Activated CD4-positive, alpha-beta memory T cell treated with anti-CD3 and anti-CD28 coated beads, Interleukin-2, amount 10 ng/mL, durations not matched to agents 7 days and 5 days (primary cell): Measurements from ENCODE around the gene CREG2. TPM values are rescaled to one million over a fixed set of nuclear protein-coding genes. Genes with fewer than 3 reads are reported as not detected.
"Not testable (repeated sequence)": the region's sequence is repeated elsewhere in the genome, so short reads cannot be mapped to it uniquely, and the experiment has no call there.

ENCODE experiments used
- CTCF ChIA-PET: fragments of 350-600 bp; sonication (Branson Sonifier 250); formaldehyde crosslinking; loops from one replicate; lab custom pipeline; 2021; ENCODE audit warnings: antibody characterized with exemption, inconsistent platforms; lab: Charles Lee
- POLR2A ChIA-PET: fragments of 350-600 bp; sonication (Branson Sonifier 250); formaldehyde crosslinking; loops from one replicate; lab custom pipeline; 2021; ENCODE audit warnings: antibody characterized with exemption; lab: Charles Lee
- DNase-seq: peaks from one replicate; pipeline ENCODE4 v3.0.0-alpha.2; 2020
- H3K27ac Mint-ChIP-seq: one replicate; pipeline ENCODE4 v1.8.0; 2021; ENCODE audit warnings: mild to moderate bottlenecking, mixed read lengths
- H3K27me3 Mint-ChIP-seq: one replicate; pipeline ENCODE4 v1.8.0; 2021; ENCODE audit warnings: mixed read lengths
- H3K36me3 Mint-ChIP-seq: one replicate; pipeline ENCODE4 v1.8.0; 2021; ENCODE audit warnings: low read depth, mixed read lengths
- H3K4me1 Mint-ChIP-seq: one replicate; pipeline ENCODE4 v1.8.0; 2021; ENCODE audit warnings: mixed read lengths
- H3K4me3 Mint-ChIP-seq: one replicate; pipeline ENCODE4 v1.8.0; 2021; ENCODE audit warnings: mild to moderate bottlenecking, mixed read lengths
- H3K9me3 Mint-ChIP-seq: one replicate; pipeline ENCODE4 v1.8.0; 2021; ENCODE audit warnings: mixed read lengths
- total RNA-seq, 2 experiments: library from RNA; stranded (reverse); gene quantifications; one replicate each; pipeline ENCODE4 v1.2.3, GENCODE V29; 2021

CREG2 gene
- total RNA-seq, 2 experiments from 2014 or later, result 0.65 to 0.98 TPM

DNA sequence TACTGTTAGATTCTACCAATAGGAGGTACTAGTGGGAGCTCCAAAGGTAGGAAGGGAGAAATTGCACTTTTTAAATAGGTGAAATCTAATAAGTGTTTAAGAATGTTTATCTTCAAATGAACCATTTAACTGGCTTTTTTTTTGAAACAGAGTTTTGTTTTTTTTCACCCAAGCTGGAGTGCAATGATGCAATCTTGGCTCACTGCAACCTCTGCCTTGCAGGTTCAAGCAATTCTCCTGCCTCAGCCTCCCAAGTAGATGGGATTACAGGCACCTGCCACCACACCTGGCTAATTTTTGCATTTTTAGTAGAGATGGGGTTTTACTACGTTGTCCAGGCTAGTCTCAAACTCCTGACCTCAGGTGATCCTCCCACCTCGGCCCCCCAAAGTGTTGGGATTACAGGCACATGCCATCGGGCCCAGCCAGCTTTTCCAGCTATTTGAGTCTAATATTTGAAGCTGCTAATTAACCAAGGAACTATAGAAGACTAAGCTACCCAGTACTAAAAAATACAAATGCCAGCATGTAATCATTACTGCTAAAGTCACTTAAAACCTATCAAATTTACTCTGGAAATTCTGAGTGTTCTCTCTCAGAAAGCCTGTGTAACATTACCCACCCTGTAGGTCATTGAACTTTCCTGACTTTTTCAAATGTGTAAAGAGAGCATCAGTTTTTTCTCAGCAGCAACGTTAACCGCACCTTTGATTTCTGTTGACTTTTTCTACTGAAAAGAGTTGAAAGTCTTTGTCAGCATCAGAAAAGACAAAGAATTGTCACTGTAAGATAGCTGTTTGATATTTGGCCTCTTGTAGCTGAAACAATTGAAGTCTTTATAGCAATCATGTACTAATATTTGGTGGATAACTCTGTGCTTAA is 54.2 kb downstream of the CREG2 start:
- H3K4me3 Mint-ChIP-seq, result no peak overlapping the region
- H3K4me1 Mint-ChIP-seq, result peaks cover 10% of the 10 kb centered on the region
- H3K9me3 Mint-ChIP-seq, result no peaks in the 10 kb centered on the region
- ChIA-PET CTCF (interaction anchor here (0.6 to 9.2 kb wide), 5 partner anchors 9 to 770 kb away, joined by 3 to 105 read pairs (median 3); no protein-coding TSS in a partner anchor), POLR2A (interaction anchor here (1.1 to 1.6 kb wide), 4 partner anchors 9 to 29 kb away, joined by 4 to 5 read pairs (median 4); partner anchors contain the start of gene RNF149)
- no peak overlapping the region for H3K27ac Mint-ChIP-seq
- DNase-seq, result no peak
- H3K27me3 Mint-ChIP-seq, result no peaks in the 10 kb centered on the region
- no peaks in the 10 kb centered on the region for H3K36me3 Mint-ChIP-seq

DNA sequence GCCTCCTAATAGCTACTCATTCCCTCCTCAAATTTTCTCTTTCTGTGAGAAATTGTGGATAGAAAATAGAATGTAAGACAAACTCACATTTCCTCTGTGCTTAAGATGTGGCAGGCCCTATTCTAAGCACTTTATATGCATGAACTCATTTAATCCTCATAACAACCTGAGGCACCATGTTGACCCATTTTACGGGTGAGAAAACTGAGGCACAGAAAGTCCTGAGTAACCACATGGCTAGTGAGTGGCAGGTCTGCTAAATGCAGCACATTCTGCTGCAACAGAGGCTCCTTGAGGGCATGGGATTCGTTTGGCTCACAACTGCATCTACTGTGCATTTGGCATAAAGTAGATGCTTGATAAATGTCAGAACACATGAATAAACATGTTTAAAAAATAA is 56.1 kb downstream of the CREG2 start:
- H3K36me3 Mint-ChIP-seq, result no peaks in the 10 kb centered on the region
- H3K27me3 Mint-ChIP-seq, result no peaks in the 10 kb centered on the region
- H3K27ac Mint-ChIP-seq, result no peak overlapping the region
- no peaks in the 10 kb centered on the region for H3K9me3 Mint-ChIP-seq
- ChIA-PET POLR2A (interaction anchor here (1.0 to 6.0 kb wide), 7 partner anchors 9 to 78 kb away, joined by 3 to 122 read pairs (median 31); partner anchors contain the start of genes CNOT11 and RNF149), CTCF (interaction anchor here (1.2 to 9.2 kb wide), 2 partner anchors 11 to 19 kb away, joined by 3 to 105 read pairs; no protein-coding TSS in a partner anchor)
- no peak for DNase-seq
- H3K4me1 Mint-ChIP-seq, result peaks cover 10% of the 10 kb centered on the region
- H3K4me3 Mint-ChIP-seq, result no peak overlapping the region

DNA sequence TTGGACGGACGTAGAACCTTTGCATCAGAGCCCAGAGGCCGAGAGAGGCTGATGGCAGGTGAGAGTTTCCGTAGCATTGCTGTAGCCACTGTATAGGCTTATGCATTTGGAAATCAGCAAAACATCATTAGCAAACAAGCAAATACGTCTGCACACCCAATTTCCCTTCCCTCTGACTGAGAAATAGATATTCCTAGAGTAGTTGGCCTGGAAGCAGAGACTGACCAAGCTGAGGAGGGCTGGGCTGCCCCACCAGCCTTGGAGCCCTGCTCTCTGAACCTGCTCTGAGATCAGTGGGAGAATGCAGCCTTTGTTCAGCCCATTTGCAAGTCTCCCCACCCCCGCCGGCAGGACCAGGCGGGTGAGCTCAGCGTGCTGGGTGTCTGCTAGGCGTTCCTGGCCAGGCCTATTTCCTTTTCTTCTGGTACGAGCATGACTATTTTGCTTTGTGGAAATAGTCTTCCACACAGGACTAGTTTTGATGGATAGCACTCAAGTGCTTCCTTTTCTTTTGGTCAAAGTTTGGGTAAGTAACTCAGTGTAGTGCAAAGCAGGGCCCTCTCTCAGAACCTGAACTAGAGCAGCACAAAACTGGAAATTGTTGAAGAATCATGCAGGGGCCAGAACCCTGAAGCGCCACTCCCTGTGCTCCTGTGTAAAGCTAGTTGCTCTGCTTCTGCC is 56.9 kb downstream of the CREG2 start:
- Mint-ChIP-seq H3K9me3 (no peaks in the 10 kb centered on the region), H3K27ac (no peak overlapping the region)

DNA sequence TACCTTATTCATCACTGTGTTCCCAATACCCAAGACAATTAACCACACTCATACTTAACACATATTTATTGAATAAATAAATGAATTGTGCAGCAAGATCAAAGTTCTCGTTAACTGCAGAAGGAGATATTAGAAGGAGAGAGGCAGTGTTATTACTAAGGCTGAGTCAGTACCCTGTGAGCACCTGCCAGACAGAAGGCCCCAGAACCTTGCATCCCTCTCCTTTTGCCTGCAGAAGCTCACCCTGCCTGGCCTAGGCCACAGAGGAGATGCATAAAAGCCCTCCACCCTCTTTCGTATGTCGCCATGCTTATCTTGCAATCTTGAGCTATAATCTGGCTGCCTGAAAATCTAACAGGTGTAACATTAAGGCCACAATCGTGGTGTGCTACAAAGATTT is 58.3 kb downstream of the CREG2 start:
- Mint-ChIP-seq H3K27me3 (no peaks in the 10 kb centered on the region), H3K4me1 (peaks cover 10% of the 10 kb centered on the region), H3K27ac (no peak overlapping the region), H3K36me3 (no peaks in the 10 kb centered on the region), H3K9me3 (peaks cover 2% of the 10 kb centered on the region), H3K4me3 (peak overlapping the region; percentile 3)
- ChIA-PET POLR2A (interaction anchor here (0.7 to 6.0 kb wide), 14 partner anchors 11 to 499 kb away, joined by 3 to 122 read pairs (median 4); partner anchors contain the start of genes CNOT11, RFX8 and RNF149), CTCF (interaction anchor here (0.8 to 9.2 kb wide), 11 partner anchors 13 to 371 kb away, joined by 3 to 105 read pairs (median 3); partner anchors contain the start of genes CNOT11, CREG2 and RNF149)
- peak; percentile 39 for DNase-seq

More for the DNA sequence above, 56.9 kb downstream of the CREG2 start:
- Mint-ChIP-seq H3K36me3 (no peaks in the 10 kb centered on the region), H3K4me1 (peaks cover 10% of the 10 kb centered on the region), H3K27me3 (no peaks in the 10 kb centered on the region), H3K4me3 (no peak overlapping the region)
- CTCF ChIA-PET, result interaction anchor here (1.2 to 9.2 kb wide), 2 partner anchors 12 to 20 kb away, joined by 3 to 105 read pairs; no protein-coding TSS in a partner anchor
- DNase-seq, result peak; percentile 54
- POLR2A ChIA-PET, result interaction anchor here (0.9 to 6.0 kb wide), 11 partner anchors 10 to 145 kb away, joined by 3 to 122 read pairs (median 5); partner anchors contain the start of genes CNOT11, CREG2, RFX8 and RNF149

DNA sequence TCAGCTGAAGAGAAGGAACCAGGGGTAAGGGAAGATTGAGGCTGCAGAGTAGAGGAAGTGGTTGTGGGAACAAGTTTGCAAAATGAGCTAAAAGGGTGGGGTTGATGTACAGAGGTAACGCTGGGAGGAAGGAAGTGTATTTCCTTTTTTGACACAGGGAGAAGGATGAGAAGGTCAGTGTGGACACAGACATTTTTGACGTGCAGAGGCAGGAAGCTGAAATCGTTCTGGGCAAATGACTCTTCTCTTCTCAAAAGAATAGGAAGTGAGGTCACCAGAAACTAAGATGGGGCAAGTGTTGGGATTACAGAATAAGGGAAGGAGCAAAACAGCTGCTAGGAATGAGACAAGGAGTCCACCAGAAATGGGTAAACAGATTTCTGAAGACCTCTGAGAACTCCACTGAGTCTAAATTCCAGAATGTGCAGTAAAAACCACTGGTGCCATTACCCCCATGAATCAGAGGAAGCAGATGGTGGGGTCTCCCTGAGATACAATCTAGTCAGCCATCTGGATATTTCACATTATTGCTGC is 58.8 kb downstream of the CREG2 start:
- Mint-ChIP-seq H3K4me1 (peaks cover 10% of the 10 kb centered on the region), H3K27ac (no peak overlapping the region), H3K4me3 (no peak overlapping the region), H3K36me3 (no peaks in the 10 kb centered on the region), H3K27me3 (no peaks in the 10 kb centered on the region), H3K9me3 (peaks cover 2% of the 10 kb centered on the region)
- POLR2A ChIA-PET, result interaction anchor here (0.7 to 6.0 kb wide), 15 partner anchors 12 to 500 kb away, joined by 3 to 122 read pairs (median 4); partner anchors contain the start of genes CNOT11, MAP4K4, RFX8 and RNF149
- peak; percentile 69 for DNase-seq
- CTCF ChIA-PET, result interaction anchor here (0.8 to 9.2 kb wide), 10 partner anchors 14 to 372 kb away, joined by 3 to 105 read pairs (median 3); partner anchors contain the start of genes CNOT11, CREG2 and RNF149

DNA sequence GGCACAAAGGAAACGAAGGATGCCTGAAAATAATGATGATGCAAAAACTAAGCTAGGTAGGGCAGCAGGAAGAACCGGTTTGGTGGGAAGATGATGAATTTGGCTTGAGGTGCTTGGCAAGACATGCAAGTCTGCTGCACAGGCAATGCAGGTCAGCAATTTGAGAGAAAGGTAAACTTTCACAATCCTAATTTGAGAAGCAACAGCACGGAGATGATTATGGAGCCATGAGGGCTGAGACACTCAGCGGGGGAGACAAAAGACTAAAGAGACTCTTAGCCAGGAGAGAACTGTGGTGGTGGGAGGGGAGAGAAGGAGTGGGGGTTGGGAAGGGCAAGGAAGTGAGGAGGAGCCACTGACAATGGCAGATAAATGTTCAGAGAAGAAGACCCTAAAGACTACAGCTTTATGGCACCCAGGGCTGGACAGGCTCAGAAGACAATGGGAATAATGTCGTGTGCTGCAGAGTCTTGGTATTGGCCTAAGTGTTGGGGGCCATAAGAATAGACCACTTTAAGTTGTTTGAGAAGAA is 59.4 kb downstream of the CREG2 start:
- Mint-ChIP-seq H3K4me3 (no peak overlapping the region), H3K4me1 (peaks cover 8% of the 10 kb centered on the region), H3K27ac (no peak overlapping the region), H3K36me3 (no peaks in the 10 kb centered on the region), H3K27me3 (no peaks in the 10 kb centered on the region), H3K9me3 (peaks cover 2% of the 10 kb centered on the region)
- ChIA-PET CTCF (interaction anchor here (1.3 to 9.2 kb wide), 5 partner anchors 14 to 82 kb away, joined by 3 to 105 read pairs (median 5); partner anchors contain the start of gene RNF149), POLR2A (interaction anchor here (0.8 to 6.0 kb wide), 12 partner anchors 13 to 391 kb away, joined by 3 to 122 read pairs (median 8); partner anchors contain the start of genes CNOT11, MAP4K4, RFX8 and RNF149)
- DNase-seq, result no peak

DNA sequence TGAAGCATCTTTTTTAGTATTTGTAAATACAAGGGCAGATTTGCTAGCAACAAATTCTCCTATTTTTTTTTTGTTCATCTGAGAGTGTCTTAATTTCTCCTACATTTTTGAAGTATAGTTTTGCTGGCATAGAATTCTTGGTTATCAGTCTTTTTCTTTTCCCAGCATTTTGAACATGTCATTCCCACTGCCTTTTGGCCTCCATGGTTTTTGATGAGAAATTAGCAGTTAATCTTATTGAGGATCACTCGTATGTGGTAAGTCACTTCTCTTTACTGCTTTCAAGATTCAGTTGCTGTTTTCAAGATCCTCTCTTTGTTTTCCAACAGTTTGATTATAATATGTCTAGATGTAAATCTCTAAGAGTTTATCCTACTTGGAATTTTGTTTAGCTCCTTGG is 61.9 kb downstream of the CREG2 start:
- DNase-seq, result no peak
- H3K9me3 Mint-ChIP-seq, result peaks cover 5% of the 10 kb centered on the region
- CTCF ChIA-PET, result no interaction called here
- H3K4me1 Mint-ChIP-seq, result peaks cover under 1% of the 10 kb centered on the region
- POLR2A ChIA-PET, result interaction anchor here (6.0 kb wide), 1 partner anchor 19 kb away, joined by 64 read pairs; no protein-coding TSS in a partner anchor
- no peak overlapping the region for H3K4me3 Mint-ChIP-seq
- peaks cover 2% of the 10 kb centered on the region for H3K36me3 Mint-ChIP-seq
- peaks cover 2% of the 10 kb centered on the region for H3K27me3 Mint-ChIP-seq
- no peak overlapping the region for H3K27ac Mint-ChIP-seq

DNA sequence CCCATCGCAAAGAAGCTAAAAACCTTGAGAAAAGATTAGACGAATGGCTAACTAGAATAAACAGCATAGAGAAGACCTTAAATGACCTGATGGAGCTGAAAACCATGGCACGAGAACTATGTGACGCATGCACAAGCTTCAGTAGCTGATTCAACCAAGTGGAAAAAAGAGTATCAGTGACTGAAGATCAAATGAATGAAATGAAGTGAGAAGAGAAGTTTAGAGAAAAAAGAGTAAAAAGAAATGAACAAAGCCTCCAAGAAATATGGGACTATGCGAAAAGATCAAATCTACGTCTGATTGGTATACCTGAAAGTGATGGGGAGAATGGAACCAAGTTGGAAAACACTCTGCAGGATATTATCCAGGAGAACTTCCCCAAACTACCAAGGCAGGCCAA is 70.7 kb downstream of the CREG2 start:
- H3K27ac Mint-ChIP-seq, CTCF ChIA-PET, H3K4me3 Mint-ChIP-seq, H3K9me3 Mint-ChIP-seq, POLR2A ChIA-PET, DNase-seq: not testable (repeated sequence)
- Mint-ChIP-seq H3K27me3 (peaks cover 31% of the 10 kb centered on the region), H3K4me1 (peaks cover 12% of the 10 kb centered on the region), H3K36me3 (peaks cover 32% of the 10 kb centered on the region)

DNA sequence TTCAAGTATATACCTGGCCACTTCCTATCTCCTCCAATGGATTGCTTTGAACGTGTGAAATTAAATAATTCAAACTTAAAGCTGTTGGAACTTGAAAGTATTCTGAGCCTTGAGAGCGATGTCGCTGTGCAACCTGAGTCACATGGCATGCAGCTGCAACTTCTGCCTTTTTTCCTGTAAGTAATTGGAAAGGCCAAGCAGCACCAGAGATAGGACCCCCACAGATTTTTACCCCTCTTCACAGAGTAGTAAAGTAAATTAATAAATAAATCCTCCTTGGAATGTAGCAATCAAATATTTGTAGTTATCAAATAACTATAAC is 75.6 kb downstream of the CREG2 start:
- Mint-ChIP-seq H3K9me3 (no peaks in the 10 kb centered on the region), H3K36me3 (peaks cover 17% of the 10 kb centered on the region), H3K4me3 (no peak overlapping the region), H3K27ac (peak overlapping the region; percentile 40), H3K4me1 (peaks cover 41% of the 10 kb centered on the region), H3K27me3 (peaks cover 5% of the 10 kb centered on the region)
- ChIA-PET CTCF (interaction anchor here (1.1 to 2.4 kb wide), 2 partner anchors 30 to 77 kb away, joined by 3 to 11 read pairs; no protein-coding TSS in a partner anchor), POLR2A (interaction anchor here (0.8 to 4.7 kb wide), 4 partner anchors 17 to 59 kb away, joined by 3 to 122 read pairs (median 8); partner anchors contain the start of gene CNOT11)
- DNase-seq, result no peak

DNA sequence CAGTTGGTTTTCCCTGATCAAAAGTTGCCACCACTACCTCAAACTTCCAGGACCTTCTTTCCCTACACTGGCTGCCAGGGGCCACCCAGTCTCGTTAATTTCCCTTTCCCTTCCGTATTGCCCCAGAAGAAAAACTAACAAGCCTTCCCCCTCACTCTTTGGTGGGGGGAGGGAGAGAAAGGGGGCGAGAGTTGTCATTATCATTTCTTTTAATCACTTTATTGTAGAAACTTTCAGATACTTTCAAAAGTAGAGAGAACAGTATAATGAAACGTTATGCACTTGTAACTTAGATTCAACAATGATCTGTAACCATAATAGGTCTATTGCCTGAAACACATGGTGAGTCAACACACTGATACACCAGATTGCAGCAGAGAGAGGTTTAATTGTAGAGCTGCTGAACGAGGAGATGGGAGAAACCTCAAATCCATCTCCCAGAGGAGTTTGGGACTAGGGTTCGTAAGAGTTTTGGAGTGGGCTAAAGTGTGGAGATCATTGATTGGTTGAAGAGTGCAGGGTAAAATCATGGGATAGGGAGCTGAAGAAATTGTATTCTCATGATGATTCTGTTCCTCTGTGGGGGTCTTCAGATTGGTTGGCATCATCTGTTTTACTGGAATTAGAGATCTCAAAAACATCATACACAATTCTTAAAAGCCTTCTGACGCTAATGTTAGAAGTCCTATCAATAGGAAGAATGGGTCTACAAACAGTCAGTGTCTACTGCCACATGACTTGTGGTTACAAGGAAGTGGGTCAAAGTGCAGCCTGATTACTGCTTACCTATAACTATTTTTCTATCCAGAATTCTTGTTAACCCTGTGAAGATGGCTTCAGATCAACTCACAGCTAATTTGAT is 76.2 kb downstream of the CREG2 start:
- Mint-ChIP-seq H3K36me3 (peaks cover 20% of the 10 kb centered on the region), H3K4me3 (peak overlapping the region; percentile 25), H3K4me1 (peaks cover 45% of the 10 kb centered on the region), H3K9me3 (no peaks in the 10 kb centered on the region), H3K27me3 (peaks cover 2% of the 10 kb centered on the region), H3K27ac (peak overlapping the region; percentile 48)
- ChIA-PET POLR2A (interaction anchor here (0.6 to 4.7 kb wide), 5 partner anchors 18 to 58 kb away, joined by 3 to 122 read pairs (median 5); partner anchors contain the start of gene CNOT11), CTCF (interaction anchor here (1.1 to 2.4 kb wide), 2 partner anchors 31 to 78 kb away, joined by 3 to 11 read pairs; no protein-coding TSS in a partner anchor)
- DNase-seq, result peak; percentile 37
